WERI-Rb-1 (cell line): ENCODE results near the gene LIMS2.

Experiments used
- DNase-seq: peaks from one replicate; pipeline ENCODE4 v3.0.0-alpha.2; 2020
- H3K27ac ChIP-seq: fragments of 250-450 bp; sonication (Bioruptor Pico); 2 replicates; pipeline ENCODE4 v1.5.1; 2020; ENCODE audit warnings: mild to moderate bottlenecking, moderate library complexity
- H3K27me3 ChIP-seq: fragments of 250-450 bp; sonication (Bioruptor Pico); 2 replicates; pipeline ENCODE4 v1.5.1; 2021; ENCODE audit warnings: mild to moderate bottlenecking, low read depth, moderate library complexity; ENCODE audit not compliant: insufficient read depth, severe bottlenecking
- H3K36me3 ChIP-seq: fragments of 250-450 bp; sonication (Bioruptor Pico); 2 replicates; pipeline ENCODE4 v1.5.1; 2020; ENCODE audit warnings: mild to moderate bottlenecking, moderate library complexity
- H3K4me3 ChIP-seq: 2 replicates; pipeline ENCODE4 v1.5.1; 2011; ENCODE audit warnings: low read depth, mild to moderate bottlenecking, control low read depth, low read length
- H3K9me3 ChIP-seq: fragments of 250-450 bp; sonication (Bioruptor Pico); 2 replicates; pipeline ENCODE4 v1.5.1; 2021; ENCODE audit warnings: mild to moderate bottlenecking, moderate library complexity; ENCODE audit not compliant: severe bottlenecking
- TF ChIP-seq, protein P1 (sequence below): IDR thresholded peaks from 2 replicates; pipeline ENCODE4 v1.5.1; 2011; ENCODE audit warnings: low read depth, mild to moderate bottlenecking, control low read depth, inconsistent platforms, low read length

Gene LIMS2

DNA sequence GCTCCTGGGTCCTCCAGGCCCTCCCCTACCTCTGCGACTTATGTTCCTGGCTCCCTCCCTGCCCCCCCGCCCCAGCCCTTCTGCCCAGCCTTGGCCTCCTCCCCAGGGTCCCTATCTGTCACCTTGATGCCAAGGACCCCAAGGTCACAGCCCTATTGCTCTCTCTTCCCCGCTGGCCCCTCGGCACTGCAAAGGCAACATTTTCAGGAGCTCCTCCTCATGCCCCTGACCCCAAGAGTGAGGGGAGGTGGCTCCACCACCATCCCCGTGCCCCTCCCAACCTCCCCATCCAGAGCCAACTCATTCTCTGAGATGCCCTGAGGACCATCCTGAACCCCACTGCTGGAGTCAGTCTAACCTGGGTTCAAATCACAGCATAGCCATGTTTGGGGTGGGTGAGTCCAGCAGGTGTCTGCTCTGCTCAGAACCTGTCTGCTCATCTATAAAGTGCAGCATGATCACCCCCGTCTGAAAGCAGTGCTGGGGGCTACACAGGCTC lies 11.7 kb downstream of the LIMS2 start:
- TF ChIP-seq, protein P1, sequence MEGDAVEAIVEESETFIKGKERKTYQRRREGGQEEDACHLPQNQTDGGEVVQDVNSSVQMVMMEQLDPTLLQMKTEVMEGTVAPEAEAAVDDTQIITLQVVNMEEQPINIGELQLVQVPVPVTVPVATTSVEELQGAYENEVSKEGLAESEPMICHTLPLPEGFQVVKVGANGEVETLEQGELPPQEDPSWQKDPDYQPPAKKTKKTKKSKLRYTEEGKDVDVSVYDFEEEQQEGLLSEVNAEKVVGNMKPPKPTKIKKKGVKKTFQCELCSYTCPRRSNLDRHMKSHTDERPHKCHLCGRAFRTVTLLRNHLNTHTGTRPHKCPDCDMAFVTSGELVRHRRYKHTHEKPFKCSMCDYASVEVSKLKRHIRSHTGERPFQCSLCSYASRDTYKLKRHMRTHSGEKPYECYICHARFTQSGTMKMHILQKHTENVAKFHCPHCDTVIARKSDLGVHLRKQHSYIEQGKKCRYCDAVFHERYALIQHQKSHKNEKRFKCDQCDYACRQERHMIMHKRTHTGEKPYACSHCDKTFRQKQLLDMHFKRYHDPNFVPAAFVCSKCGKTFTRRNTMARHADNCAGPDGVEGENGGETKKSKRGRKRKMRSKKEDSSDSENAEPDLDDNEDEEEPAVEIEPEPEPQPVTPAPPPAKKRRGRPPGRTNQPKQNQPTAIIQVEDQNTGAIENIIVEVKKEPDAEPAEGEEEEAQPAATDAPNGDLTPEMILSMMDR, result no peak
- DNase-seq, result no peak
- peaks cover 3% of the 10 kb centered on the region for H3K9me3 ChIP-seq
- H3K4me3 ChIP-seq, result no peak overlapping the region
- no peak overlapping the region for H3K27ac ChIP-seq
- H3K36me3 ChIP-seq, result no peaks in the 10 kb centered on the region
- H3K27me3 ChIP-seq, result no peaks in the 10 kb centered on the region

- TF ChIP-seq, protein P1, result no peak
- Histone ChIP-seq H3K27me3 (no peaks in the 10 kb centered on the region), H3K9me3 (peaks cover 3% of the 10 kb centered on the region), H3K36me3 (no peaks in the 10 kb centered on the region), H3K27ac (no peak overlapping the region), H3K4me3 (no peak overlapping the region)
- no peak for DNase-seq
Observed at GRCh38 chr2:127662937-127663565, 12.3 kb downstream of the LIMS2 start.

- TF ChIP-seq, protein P1, result no peak
- H3K27me3 ChIP-seq, result no peaks in the 10 kb centered on the region
- DNase-seq, result no peak
Observed at GRCh38 chr2:127661949-127662510, 13.3 kb downstream of the LIMS2 start.

DNA sequence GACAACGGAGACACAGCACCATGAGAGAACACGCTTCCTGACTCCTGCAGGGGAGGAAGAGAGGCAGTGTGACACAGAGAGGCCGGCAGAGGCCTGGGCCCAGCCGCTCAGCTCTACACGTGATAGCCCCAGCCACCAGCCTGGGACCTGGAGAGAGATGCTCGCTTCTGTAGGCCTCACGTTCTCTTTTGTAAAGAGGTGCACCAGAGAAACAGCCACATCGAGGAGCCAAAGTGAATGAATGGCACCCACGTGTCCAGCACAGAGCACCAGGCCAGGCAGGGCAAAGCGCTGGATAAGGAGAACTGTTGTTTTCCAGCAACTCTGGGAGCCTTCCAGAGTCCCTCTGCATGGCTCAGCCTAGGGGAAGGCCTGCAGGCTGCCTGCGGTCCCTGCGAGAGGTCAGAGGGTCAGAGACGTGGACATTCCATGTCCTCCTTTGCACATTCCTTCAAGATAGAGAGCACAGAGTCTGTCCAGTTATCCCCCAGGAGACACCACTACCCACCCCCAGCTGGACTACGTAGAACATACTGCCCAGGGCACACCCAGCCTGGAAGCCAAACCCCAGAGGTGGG lies 14.2 kb downstream of the LIMS2 start:
- DNase-seq, result no peak
- TF ChIP-seq, protein P1, result no peak
- H3K9me3 ChIP-seq, result peaks cover 3% of the 10 kb centered on the region
- H3K4me3 ChIP-seq, result no peak overlapping the region
- H3K27me3 ChIP-seq, result no peaks in the 10 kb centered on the region
- H3K27ac ChIP-seq, result no peak overlapping the region
- no peaks in the 10 kb centered on the region for H3K36me3 ChIP-seq

More at GRCh38 chr2:127661949-127662510, 13.3 kb downstream of the LIMS2 start:
- Histone ChIP-seq H3K4me3 (no peak overlapping the region), H3K36me3 (no peaks in the 10 kb centered on the region), H3K27ac (no peak overlapping the region), H3K9me3 (peaks cover 3% of the 10 kb centered on the region)

DNA sequence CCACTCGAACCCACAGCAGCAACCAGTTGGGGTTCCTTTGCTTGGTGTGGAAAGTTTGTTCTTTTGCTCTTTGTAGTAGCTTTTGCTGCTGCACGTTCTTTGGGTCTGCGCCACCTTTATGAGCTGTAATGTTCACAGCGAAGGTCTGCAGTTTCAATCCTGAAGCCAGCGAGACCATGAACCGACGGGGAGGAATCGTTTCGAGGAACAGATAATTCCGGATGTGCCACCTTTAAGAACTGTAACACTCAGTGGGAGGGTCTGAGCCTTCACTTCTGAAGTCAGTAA lies 15.1 kb downstream of the LIMS2 start:
- Histone ChIP-seq H3K9me3 (peaks cover 3% of the 10 kb centered on the region), H3K27me3 (no peaks in the 10 kb centered on the region), H3K4me3 (no peak overlapping the region), H3K27ac (no peak overlapping the region), H3K36me3 (no peaks in the 10 kb centered on the region)
- TF ChIP-seq, protein P1, result no peak
- DNase-seq, result no peak
